Uterus (tissue), 4 donors: ENCODE data around the gene SRCAP. TPM values are rescaled to one million over a fixed set of nuclear protein-coding genes. Genes with fewer than 3 reads are reported as not detected.

ENCODE experiments used
- DNase-seq, 2 donors: peaks; one replicate each; pipeline ENCODE4 v3.0.0-alpha.2; 2019 to 2020
- H3K27ac ChIP-seq, 2 donors: fragments of 200-600 bp; sonication (generic); 1 replicate in 1 of 2; 2 replicates in 1 of 2; pipeline ENCODE4 v1.5.1; 2016 to 2018
- H3K27me3 ChIP-seq, 2 donors: fragments of 200-600 bp; sonication (generic); one replicate each; pipeline ENCODE4 v1.5.1; 2018 to 2019; ENCODE audit warnings: control low read depth in 1 of 2
- H3K36me3 ChIP-seq, 2 donors: fragments of 200-600 bp; sonication (generic); one replicate each; pipeline ENCODE4 v1.5.1; 2019; ENCODE audit warnings: control low read depth in 1 of 2
- H3K4me1 ChIP-seq, 2 donors: fragments of 200-600 bp; sonication (generic); one replicate each; pipeline ENCODE4 v1.5.1; 2018 to 2019; ENCODE audit warnings: control low read depth in 1 of 2
- H3K4me3 ChIP-seq, 2 donors: fragments of 200-600 bp; sonication (generic); 1 replicate in 1 of 2; 2 replicates in 1 of 2; pipeline ENCODE4 v1.5.1; 2018 to 2019; ENCODE audit warnings: mild to moderate bottlenecking in 1 of 2
- H3K9me3 ChIP-seq, 2 donors: fragments of 200-600 bp; sonication (generic); one replicate each; pipeline ENCODE4 v1.5.1; 2019; ENCODE audit warnings: control low read depth in 1 of 2
- POLR2A ChIP-seq, 2 donors: fragments of 450-650 bp; IDR thresholded peaks; one replicate each; pipeline ENCODE4 v1.6.1; 2016; ENCODE audit warnings: antibody characterized with exemption in 2 of 2, mild to moderate bottlenecking in 1 of 2, moderate library complexity in 1 of 2
- intact Hi-C: fragments of 100-400 bp; cut with DNase I; formaldehyde crosslinking; loops from one replicate; pipeline ENCODE4 v1.15.1; 2023; ENCODE audit warnings: low total_unique reads
- total RNA-seq, 4 donors: library from RNA; depleted of rRNA in 3 of 4; stranded (reverse); fragments of >200 nt in 3 of 4; gene quantifications; one replicate each; pipeline versions ENCODE4 v1.1.0 to v1.2.4, GENCODE V29; 2014 to 2023
- TF ChIP-seq, protein P1 (sequence below), 4 experiments: fragments of 200-600 bp in 2 of 4; fragments of 450-650 bp in 2 of 4; sonication (generic) in 2 of 4; IDR thresholded peaks; one replicate each; pipeline ENCODE4 v1.5.1; 2016 to 2019; ENCODE audit warnings: antibody characterized with exemption in 4 of 4, mild to moderate bottlenecking in 2 of 4, moderate library complexity in 1 of 4
- donor health status: DM: yes; HTN: yes; CAD: no.

Gene SRCAP
- total RNA-seq, 4 donors from 2014 or later, result 5.6 to 80.7 (median 26.0) TPM

DNA sequence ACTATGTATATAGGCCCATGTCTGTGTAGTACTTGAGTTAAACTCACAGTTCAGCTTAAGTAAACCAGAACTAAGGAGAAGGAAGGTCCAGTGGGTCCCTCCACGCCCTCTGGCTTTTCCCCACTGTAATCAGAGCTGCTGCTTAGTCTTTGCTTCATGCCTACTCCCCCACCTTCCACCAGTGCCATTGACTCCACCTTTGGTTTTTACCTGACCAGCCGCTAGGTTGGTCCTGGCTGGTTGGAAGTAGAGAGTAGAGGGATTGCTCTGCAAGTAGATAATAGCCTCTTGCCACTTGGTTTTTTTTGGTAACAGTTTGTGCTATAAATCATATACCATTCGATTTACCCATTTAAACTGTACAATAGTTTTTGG, 26.4 kb downstream of the SRCAP start:
- intact Hi-C loops, result no loop called here
- no peak for TF ChIP-seq POLR2A (IDR thresholded peaks at IDR 0.05)
- TF ChIP-seq, protein P1, sequence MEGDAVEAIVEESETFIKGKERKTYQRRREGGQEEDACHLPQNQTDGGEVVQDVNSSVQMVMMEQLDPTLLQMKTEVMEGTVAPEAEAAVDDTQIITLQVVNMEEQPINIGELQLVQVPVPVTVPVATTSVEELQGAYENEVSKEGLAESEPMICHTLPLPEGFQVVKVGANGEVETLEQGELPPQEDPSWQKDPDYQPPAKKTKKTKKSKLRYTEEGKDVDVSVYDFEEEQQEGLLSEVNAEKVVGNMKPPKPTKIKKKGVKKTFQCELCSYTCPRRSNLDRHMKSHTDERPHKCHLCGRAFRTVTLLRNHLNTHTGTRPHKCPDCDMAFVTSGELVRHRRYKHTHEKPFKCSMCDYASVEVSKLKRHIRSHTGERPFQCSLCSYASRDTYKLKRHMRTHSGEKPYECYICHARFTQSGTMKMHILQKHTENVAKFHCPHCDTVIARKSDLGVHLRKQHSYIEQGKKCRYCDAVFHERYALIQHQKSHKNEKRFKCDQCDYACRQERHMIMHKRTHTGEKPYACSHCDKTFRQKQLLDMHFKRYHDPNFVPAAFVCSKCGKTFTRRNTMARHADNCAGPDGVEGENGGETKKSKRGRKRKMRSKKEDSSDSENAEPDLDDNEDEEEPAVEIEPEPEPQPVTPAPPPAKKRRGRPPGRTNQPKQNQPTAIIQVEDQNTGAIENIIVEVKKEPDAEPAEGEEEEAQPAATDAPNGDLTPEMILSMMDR (IDR thresholded peaks at IDR 0.05), result no peak
- Histone ChIP-seq H3K4me3 (no peak overlapping the region), H3K9me3 (no peaks in the 10 kb centered on the region), H3K36me3 (no peaks in the 10 kb centered on the region), H3K4me1 (no peaks in the 10 kb centered on the region), H3K27me3 (no peaks in the 10 kb centered on the region), H3K27ac (no peak overlapping the region)
- DNase-seq, result no peak

DNA sequence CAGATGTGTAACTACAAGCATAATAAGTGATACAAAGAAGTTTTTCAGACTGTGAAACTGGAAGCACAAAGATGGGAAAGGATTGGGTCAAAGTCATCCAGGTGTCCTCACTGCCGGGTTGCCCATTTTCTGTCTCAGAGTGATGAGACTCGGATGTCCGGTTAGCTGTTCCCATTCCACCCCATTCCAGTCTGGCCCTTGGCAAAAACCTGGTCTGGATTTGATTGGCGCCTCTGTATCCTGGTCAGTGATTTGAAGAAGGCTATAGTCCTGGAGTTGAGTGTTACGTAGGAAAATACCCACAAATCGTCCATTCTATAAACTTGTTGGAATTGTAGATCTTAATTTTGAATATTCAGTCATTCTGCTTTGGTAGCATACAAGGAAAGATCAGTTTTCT, 29.4 kb downstream of the SRCAP start:
- no peak for DNase-seq
- Histone ChIP-seq H3K27me3 (no peaks in the 10 kb centered on the region), H3K4me1 (no peaks in the 10 kb centered on the region), H3K4me3 (no peak overlapping the region), H3K9me3 (no peaks in the 10 kb centered on the region), H3K27ac (no peak overlapping the region), H3K36me3 (no peaks in the 10 kb centered on the region)
- TF ChIP-seq, protein P1 (IDR thresholded peaks at IDR 0.05), result no peak
- intact Hi-C loops, result no loop called here

DNA sequence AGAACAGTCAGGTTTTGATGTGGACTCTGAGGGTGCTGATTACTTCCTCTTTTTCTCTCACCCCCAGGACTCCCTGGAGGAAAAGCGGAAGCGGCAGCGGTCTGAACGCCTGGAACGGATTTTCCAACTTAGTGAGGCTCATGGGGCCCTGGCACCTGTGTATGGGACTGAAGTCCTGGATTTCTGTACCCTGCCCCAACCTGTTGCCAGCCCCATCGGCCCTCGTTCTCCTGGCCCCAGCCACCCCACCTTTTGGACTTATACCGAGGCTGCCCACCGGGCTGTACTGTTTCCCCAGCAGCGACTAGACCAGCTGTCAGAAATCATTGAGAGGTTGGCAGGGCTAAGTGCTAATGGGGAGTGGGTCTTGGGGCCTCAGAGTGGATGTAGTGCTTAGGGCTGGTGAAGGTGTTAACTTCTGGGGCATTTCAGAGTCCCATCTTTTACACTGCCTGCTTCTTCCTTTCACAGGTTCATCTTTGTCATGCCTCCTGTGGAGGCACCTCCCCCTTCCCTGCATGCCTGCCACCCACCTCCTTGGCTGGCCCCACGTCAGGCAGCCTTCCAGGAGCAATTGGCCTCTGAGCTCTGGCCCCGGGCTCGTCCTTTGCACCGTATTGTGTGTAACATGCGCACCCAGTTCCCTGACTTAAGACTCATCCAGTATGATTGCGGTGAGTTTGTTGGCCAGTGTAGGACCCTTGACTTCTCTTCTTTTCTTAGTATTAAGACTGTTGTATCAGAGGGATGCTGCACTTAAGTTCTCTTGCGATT, 30.1 kb downstream of the SRCAP start:
- intact Hi-C loops, result no loop called here
- H3K36me3 ChIP-seq, result no peaks in the 10 kb centered on the region

DNA sequence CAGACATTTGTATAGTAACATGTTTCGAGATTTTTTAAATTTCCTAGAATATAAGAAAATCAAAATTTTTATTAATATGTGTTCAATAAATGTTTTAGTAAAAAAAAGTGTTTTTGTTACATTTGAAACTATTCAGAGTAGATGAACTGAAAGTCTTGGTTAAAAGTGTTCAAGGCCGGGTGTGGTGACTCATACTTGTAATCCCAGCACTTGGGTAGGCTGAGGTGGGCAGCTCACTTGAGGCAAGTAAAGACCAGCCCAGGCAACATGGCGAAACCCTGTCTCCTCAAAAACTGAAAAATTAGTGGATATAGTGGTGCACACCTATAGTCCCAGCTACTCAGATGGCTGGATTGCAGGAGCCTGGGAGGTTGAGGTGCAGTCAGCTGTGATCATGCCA, 32.4 kb downstream of the SRCAP start:
- DNase-seq, result no peak
- intact Hi-C loops, result no loop called here
- Histone ChIP-seq H3K27ac (no peak overlapping the region), H3K4me1 (no peaks in the 10 kb centered on the region), H3K4me3 (no peak overlapping the region), H3K9me3 (no peaks in the 10 kb centered on the region), H3K27me3 (no peaks in the 10 kb centered on the region), H3K36me3 (no peaks in the 10 kb centered on the region)
- TF ChIP-seq POLR2A (IDR thresholded peaks at IDR 0.05), result no peak
- TF ChIP-seq, protein P1 (IDR thresholded peaks at IDR 0.05), result no peak

More for the DNA sequence above, 30.1 kb downstream of the SRCAP start:
- Histone ChIP-seq H3K27me3 (no peaks in the 10 kb centered on the region), H3K9me3 (no peaks in the 10 kb centered on the region), H3K4me1 (no peaks in the 10 kb centered on the region), H3K27ac (no peak overlapping the region), H3K4me3 (no peak overlapping the region)
- TF ChIP-seq, protein P1 (IDR thresholded peaks at IDR 0.05), result no peak
- no peak for TF ChIP-seq POLR2A (IDR thresholded peaks at IDR 0.05)
- no peak for DNase-seq

DNA sequence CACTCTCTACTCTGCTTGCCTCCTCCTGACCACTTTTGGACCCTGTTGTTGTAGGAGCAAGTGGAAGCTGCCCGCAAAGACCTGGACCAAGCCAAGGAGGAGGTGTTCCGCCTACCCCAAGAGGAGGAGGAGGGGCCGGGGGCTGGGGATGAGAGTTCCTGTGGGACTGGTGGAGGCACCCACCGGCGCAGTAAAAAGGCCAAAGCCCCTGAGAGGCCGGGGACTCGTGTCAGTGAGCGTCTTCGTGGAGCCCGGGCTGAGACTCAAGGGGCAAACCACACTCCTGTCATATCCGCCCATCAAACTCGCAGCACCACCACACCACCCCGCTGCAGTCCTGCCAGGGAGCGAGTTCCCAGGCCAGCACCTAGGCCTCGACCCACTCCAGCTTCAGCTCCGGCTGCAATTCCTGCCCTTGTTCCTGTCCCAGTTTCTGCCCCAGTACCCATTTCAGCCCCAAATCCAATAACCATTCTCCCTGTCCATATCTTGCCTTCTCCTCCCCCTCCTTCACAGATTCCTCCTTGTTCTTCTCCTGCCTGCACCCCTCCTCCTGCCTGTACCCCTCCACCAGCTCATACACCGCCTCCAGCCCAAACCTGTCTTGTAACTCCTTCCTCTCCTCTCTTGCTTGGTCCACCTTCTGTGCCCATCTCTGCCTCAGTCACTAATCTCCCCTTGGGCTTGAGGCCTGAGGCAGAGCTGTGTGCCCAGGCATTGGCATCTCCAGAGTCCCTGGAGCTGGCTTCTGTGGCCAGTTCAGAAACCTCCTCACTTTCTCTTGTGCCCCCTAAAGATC, 38.2 kb downstream of the SRCAP start:
- no peaks in the 10 kb centered on the region for H3K36me3 ChIP-seq
- TF ChIP-seq POLR2A (IDR thresholded peaks at IDR 0.05), result no peak
- TF ChIP-seq, protein P1 (IDR thresholded peaks at IDR 0.05), result no peak
- DNase-seq, result no peak

More for the DNA sequence above, 38.2 kb downstream of the SRCAP start:
- Histone ChIP-seq H3K9me3 (no peaks in the 10 kb centered on the region), H3K27ac (no peak overlapping the region), H3K27me3 (no peaks in the 10 kb centered on the region), H3K4me3 (no peak overlapping the region), H3K4me1 (peaks cover 0 to 6% of the 10 kb centered on the region in 2 donors)
- intact Hi-C loops, result no loop called here
